Measurements from ENCODE around the gene EIF2AK2.

EIF2AK2 gene

GRCh38 chr2:37100054-37100453 lies 56.7 kb downstream of the EIF2AK2 start:
- TF ChIP-seq SPI1 (IDR thresholded peaks at IDR 0.05; ENCODE audit: borderline replicate concordance, low read depth): no peak
- no peak for TF ChIP-seq GABPA (IDR thresholded peaks at IDR 0.05; ENCODE audit: low read depth)
- TF ChIP-seq POLR2AphosphoS5 (IDR thresholded peaks at IDR 0.05; ENCODE audit: low read depth): no peak
- no peak for TF ChIP-seq CTCF (IDR thresholded peaks at IDR 0.05; ENCODE audit: insufficient read depth, low read length)
- no peak for TF ChIP-seq REST (IDR thresholded peaks at IDR 0.05; ENCODE audit: insufficient replicate concordance, low read depth)
- no peaks in the 10 kb centered on the region for H3K27me3 ChIP-seq (ENCODE audit: insufficient read depth, poor library complexity, severe bottlenecking)
- no peak overlapping the region for H3K4me3 ChIP-seq (replicated peaks; ENCODE audit: insufficient read depth, low read length)
- no peak overlapping the region for H3K27ac ChIP-seq (replicated peaks)
- DNase-seq (ENCODE audit: low read depth in 1 of 2, low spot score in 1 of 2): no peak

- no peaks in the 10 kb centered on the region for H3K27me3 ChIP-seq (ENCODE audit: insufficient read depth, poor library complexity, severe bottlenecking)
- no peak for DNase-seq (ENCODE audit: low read depth in 1 of 2, low spot score in 1 of 2)
Measured at GRCh38 chr2:37098416-37099118, 58.2 kb downstream of the EIF2AK2 start.

More at GRCh38 chr2:37098416-37099118, 58.2 kb downstream of the EIF2AK2 start:
- TF ChIP-seq POLR2AphosphoS5 (IDR thresholded peaks at IDR 0.05; ENCODE audit: low read depth) (no peak), CTCF (IDR thresholded peaks at IDR 0.05; ENCODE audit: insufficient read depth, low read length) (no peak), REST (IDR thresholded peaks at IDR 0.05; ENCODE audit: insufficient replicate concordance, low read depth) (no peak), GABPA (IDR thresholded peaks at IDR 0.05; ENCODE audit: low read depth) (no peak), SPI1 (IDR thresholded peaks at IDR 0.05; ENCODE audit: borderline replicate concordance, low read depth) (no peak)
- no peak overlapping the region for H3K27ac ChIP-seq (replicated peaks)
- H3K4me3 ChIP-seq (replicated peaks; ENCODE audit: insufficient read depth, low read length): no peak overlapping the region
